Stimulated activated CD4-positive, alpha-beta T cell treated with anti-CD3 and anti-CD28 coated beads, Interleukin-4, amount 100 ng/mL, for 1 hour (primary cell): Measurements from ENCODE around the gene EIF3J.
"Not testable (repeated sequence)": the region's sequence is repeated elsewhere in the genome, so short reads cannot be mapped to it uniquely, and the experiment has no call there.

Source experiments
- DNase-seq: peaks from one replicate; pipeline ENCODE4 v3.0.0-alpha.2; 2020

The EIF3J gene

DNA sequence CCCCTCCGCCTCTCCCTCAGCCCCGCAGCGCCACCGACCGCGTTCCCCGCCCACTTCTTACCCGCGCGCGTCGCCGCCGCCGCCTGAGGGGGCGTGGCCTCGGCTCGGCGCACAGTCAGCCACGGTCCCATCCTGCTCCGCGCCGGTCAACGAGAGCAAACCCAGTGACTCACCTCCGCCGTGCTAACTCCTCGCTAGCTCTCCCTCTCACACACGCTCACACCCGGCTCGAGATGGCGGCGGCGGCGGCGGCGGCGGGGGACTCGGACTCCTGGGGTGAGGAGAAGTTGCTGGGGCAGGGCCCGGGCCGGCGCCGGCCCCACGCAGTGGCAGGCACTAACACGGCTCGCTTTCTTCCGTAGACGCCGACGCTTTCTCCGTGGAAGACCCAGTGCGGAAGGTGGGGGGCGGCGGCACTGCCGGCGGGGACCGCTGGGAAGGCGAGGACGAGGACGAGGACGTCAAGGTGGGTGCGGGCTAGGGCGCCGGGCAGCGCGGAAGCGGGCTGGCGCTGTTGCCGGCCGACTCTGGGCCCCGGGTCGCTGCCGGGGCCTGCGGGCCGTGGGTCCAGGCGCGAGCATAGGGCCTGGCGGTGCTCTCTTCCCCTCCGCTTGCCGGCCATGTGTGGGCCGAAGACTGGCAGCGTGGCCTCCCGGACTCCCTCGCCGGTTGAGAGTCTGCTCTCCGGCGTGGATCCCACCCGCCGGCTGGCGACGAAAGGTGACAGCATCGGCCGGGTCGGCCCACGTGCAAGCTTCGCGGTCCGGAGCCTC is at the start of gene EIF3J:
TSS of gene EIF3J (plus strand) at position 186 of the 773 bp plus-strand sequence. CDS start at position 234, 48 bp downstream.
- peak; percentile 94 for DNase-seq

- DNase-seq: no peak
Observed at GRCh38 chr15:44489464-44489863, 47.5 kb upstream of the EIF3J start.

GRCh38 chr15:44490622-44491021 is 46.3 kb upstream of the EIF3J start:
- DNase-seq: no peak

DNA sequence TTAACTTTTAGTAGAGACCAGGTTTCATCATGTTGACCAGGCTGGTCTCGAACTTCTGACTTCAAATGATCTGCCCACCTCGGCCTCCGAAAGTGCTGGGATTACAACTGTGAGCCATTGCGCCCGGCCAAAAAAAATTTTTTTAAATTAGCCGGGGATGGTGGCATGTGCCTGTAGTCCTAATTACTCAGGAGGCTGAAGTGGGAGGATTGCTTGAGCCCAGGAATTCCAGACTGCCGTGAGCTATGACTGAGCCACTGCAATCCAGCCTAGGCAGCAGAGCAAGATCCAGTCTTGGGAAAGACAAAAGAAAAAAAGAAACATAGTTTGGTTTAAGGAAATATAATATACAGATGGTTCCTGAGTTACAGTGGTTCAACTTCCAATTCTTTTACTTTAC is 44.9 kb upstream of the EIF3J start:
- DNase-seq: no peak

DNA sequence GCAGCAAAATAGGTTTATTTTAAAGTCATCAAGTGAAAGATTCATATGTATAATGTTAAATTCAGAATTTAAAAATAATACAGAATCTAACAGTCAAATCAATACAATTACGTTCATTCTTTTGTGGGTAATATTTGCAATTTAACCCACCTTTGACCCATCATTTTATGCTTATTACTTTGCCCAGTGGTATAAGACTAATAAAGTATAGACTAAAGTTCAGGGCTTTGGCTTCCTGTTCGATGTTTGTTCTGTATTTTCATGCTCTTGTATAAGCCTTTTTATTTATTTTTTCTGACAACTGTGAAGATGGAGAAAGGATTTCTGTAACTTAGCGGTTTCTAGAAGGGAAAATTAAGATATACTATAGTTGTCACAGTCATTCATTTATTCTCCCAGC is 44.3 kb upstream of the EIF3J start:
- no peak for DNase-seq

DNA sequence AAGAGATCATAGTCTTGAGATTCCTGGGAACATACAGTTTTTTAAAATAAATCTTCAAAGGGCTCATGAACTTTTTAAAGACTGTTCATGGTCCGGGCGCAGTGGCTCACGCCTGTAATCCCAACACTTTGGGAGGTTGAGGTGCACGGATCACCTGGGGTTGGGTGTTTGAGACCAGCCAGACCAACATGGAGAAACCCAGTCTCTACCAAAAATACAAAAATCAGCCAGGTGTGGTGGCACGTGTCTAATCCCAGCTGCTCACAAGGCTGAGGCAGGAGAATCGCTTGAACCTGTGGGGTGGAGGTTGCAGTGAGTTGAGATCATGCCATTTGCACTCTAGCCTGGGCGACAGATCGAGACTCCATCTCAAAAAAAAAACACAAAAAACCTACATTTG is 41.4 kb upstream of the EIF3J start:
- no peak for DNase-seq

DNA sequence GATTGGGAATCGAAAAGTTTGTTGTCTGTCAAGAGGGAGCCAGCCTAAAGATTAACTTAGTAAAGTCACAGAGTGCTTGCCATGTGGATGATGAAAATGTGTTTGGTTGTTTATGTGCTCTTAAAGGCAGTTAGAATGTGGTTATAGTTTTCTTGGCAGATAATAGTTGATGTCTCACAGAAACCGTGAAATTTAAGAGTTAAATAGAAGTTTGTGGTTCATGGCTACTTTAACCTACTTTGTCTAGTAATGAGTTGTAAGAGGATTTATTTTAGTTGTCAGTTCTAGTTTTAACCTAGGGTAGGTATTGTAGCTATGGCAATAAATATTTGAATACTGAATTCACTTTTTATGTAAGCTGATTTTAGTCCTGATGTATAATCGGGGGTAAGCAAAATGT is 36.4 kb upstream of the EIF3J start:
- no peak for DNase-seq

- DNase-seq: no peak
Observed at GRCh38 chr15:44501768-44502366, 35.1 kb upstream of the EIF3J start.

- no peak for DNase-seq
Observed at GRCh38 chr15:44516436-44516835, 20.5 kb upstream of the EIF3J start.

- DNase-seq: no peak
Observed at GRCh38 chr15:44519537-44519936, 17.4 kb upstream of the EIF3J start.

DNA sequence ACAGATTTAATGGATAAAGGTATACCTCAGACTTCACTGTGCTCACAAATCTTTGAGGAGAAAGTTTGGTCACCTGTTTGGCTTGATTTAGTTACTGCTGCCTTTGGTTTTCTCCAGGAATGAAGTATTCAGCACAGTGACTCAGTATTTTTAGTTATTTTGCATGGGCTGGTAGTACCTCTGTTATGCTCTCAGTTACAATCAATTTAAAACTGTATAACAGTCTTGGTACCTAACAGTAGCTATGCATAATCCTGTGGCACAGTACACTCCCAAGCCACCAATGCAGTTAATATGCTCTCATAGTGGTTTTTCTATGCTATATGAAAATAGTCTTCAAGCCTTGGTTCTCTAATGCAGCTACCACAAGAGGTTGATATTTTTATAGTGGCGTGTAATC is 11.9 kb upstream of the EIF3J start:
- DNase-seq: no peak

DNA sequence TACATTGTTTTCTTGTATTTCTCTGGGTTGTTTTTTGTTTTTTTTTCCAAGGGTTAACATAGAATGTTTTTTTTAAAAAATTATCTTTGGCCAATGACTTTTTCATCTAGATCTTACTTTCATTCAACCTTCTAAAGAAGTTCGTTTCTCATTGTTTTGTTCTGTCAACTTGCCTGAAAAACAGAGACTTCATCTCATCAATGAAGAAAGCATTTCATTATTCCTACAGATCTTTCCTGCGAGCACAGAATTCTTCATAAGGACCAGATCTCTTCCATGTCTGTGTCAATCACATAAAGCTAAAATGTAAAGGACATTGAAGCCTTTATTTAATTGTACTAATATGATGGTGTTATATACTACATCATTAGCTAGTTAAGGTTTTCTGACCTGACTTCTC is 9.7 kb upstream of the EIF3J start:
- DNase-seq: no peak

DNA sequence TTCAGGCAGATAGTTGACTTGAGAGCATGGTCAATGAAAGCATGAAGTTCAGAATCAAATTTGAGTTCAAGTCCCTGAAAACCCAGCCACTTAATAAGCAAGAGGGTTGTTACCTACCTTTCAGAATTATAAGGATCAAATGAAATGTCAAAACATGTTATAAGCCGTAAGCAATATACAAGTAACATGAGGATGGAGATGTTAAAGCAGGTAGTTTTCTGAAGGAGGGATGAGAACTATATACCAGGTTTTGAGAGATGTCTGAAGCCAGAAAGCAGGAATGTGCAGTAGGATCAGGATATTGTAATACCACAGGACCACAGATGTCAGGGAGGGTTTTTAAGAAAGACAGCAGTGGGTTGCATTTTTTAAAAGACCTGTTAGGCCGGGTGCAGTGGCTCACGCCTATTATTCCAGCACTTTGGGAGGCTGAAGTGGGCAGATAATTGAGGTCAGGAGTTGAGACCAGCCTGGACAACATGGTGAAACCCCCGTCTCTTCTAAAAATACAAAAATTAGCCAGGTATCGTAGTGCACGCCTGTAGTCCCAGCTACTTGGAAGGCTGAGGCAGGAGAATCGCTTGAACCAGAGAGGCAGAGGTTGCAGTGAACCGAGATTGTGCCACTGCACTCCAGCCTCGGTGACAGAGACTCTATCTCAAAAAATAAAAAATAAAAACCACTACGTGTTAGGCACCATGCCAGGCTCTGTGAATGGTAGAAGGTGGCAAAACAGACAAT is 6.9 kb upstream of the EIF3J start:
- no peak for DNase-seq

DNA sequence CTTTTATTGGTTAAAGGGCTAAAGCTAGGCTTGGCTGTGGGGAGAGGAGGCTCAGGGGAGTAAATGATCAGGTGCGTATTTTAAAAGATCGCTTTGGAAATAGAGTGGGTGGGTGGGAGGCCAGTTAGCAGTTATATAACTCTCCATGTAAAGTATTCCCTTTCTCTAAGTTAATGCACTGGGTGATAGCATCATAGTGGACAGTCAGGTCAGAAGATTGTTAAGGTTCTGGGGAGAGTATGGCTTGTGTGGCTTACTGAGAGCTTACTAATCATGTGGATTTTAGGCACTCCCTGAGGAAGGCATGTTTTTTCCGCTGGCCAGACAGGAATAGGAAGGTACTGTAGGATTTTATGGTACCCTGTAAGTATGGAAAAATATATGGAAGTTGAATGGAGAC is 6.3 kb upstream of the EIF3J start:
- DNase-seq: no peak

GRCh38 chr15:44532275-44532674 is 4.7 kb upstream of the EIF3J start:
- DNase-seq: not testable (repeated sequence)

- DNase-seq: no peak
Observed at GRCh38 chr15:44532689-44533088, 4.3 kb upstream of the EIF3J start.

- DNase-seq: no peak
Observed at GRCh38 chr15:44535092-44535491, 1.9 kb upstream of the EIF3J start.

DNA sequence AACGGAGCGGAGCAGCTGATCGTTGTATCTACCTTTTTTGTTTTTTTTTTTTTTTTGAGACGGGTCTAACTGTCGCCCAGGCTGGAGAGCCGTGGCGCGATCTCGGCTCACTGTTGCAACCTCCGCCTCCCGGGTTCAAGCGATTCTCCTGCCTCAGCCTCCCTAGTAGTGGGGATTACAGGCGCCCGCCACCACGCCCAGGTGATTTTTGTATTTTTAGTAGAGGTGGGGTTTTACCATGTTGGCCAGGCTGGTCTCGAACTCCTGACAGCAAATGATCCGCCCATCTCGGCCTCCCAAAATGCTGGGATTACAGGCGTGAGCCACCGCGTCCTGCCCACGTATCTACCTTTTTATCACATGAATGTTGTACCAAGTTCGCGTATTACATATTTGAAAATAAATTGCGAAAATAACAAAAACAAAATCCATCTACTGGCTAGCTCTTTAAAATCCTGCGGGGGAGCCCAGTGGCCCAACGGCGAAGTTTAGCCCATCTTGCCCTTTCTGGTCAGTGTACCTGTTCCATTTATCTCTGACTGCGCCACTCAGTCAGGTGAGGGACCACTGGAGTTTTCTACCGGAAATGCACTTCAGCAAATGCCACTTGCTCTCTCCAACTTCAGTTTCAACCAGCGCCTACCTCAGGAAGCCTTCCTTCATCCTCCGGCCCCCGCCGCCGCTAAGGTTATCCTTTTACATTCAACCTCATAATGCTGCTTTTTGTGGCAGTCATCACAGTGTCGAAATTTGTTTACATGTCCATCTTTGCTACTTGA is 1.2 kb upstream of the EIF3J start:
- peak; percentile 20 for DNase-seq

DNA sequence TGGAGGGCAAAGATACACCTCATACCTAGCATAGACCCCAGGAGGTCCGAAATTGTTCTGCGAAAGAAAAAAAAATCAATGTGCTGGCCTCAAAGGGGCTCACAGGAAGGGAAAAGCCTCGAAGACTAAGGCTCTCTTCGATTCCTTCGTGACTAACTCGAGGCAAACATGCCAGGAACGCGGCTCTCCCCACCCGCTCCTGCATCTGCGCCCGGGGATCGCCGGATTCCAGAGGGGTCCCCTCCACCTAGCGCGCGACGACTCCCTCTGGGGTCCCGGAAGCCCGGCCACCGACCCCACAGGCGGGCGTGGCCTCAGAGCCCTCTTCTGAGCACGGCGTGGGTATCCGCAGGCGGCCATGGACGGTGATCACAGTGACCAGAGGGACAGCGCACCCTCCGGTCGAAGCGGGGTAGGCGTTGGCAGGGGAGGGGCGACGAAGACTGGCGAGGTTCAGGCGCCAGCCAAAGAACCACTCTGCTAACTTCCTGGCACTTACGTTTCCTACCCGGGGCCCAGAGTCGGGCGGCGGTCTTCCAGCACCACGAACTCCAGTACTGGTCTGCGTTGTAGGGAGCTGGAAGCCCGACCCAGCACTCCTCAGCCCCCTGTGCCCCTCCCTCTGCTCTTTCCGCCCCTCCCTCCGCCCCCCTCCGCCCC is 515 bp upstream of the EIF3J start:
- no peak for DNase-seq

GRCh38 chr15:44537735-44538240 is 841 bp downstream of the EIF3J start:
- no peak for DNase-seq

- no peak for DNase-seq
Observed at GRCh38 chr15:44541282-44541958, 4.5 kb downstream of the EIF3J start.

- no peak for DNase-seq
Observed at GRCh38 chr15:44542596-44542995, 5.6 kb downstream of the EIF3J start.
